Stimulated activated CD4-positive, alpha-beta T cell treated with anti-CD3 and anti-CD28 coated beads, Interleukin-4, amount 100 ng/mL, for 4 hours (primary cell): ENCODE results near the gene SYNE1.

Experiments
- DNase-seq, 2 experiments: peaks; one replicate each; pipeline ENCODE4 v3.0.0-alpha.2; 2020

The SYNE1 gene

GRCh38 chr6:152420696-152421095, 216.5 kb downstream of the SYNE1 start:
- no peak for DNase-seq

- no peak for DNase-seq
These were observed 218.6 kb downstream of the SYNE1 start for GRCh38 chr6:152418551-152418950.

- no peak for DNase-seq
These were observed 220.5 kb downstream of the SYNE1 start for GRCh38 chr6:152416652-152417051.

GRCh38 chr6:152404936-152405595, 232.1 kb downstream of the SYNE1 start:
- no peak for DNase-seq

GRCh38 chr6:152404086-152404857, 232.9 kb downstream of the SYNE1 start:
- no peak for DNase-seq

- DNase-seq: no peak
These were observed 234.4 kb downstream of the SYNE1 start for GRCh38 chr6:152402791-152403190.

- DNase-seq: no peak
These were observed 235.2 kb downstream of the SYNE1 start for GRCh38 chr6:152401978-152402377.

GRCh38 chr6:152399399-152399798, 237.8 kb downstream of the SYNE1 start:
- no peak for DNase-seq

GRCh38 chr6:152398993-152399392, 238.2 kb downstream of the SYNE1 start:
- no peak for DNase-seq

- DNase-seq: no peak
These were observed 238.8 kb downstream of the SYNE1 start for GRCh38 chr6:152398316-152398715.

GRCh38 chr6:152394303-152394702, 242.9 kb downstream of the SYNE1 start:
- DNase-seq: no peak

- no peak for DNase-seq
These were observed 245.8 kb downstream of the SYNE1 start for GRCh38 chr6:152391179-152391880.

- DNase-seq: no peak
These were observed 250.1 kb downstream of the SYNE1 start for GRCh38 chr6:152387091-152387490.

GRCh38 chr6:152386131-152386530, 251.0 kb downstream of the SYNE1 start:
- no peak for DNase-seq

- no peak for DNase-seq
These were observed 255.9 kb downstream of the SYNE1 start for GRCh38 chr6:152380993-152381898.

- no peak for DNase-seq
These were observed 256.8 kb downstream of the SYNE1 start for GRCh38 chr6:152380351-152380767.

- DNase-seq: no peak
These were observed 257.7 kb downstream of the SYNE1 start for GRCh38 chr6:152379423-152379822.

- no peak for DNase-seq
These were observed 259.0 kb downstream of the SYNE1 start for GRCh38 chr6:152378169-152378568.

- DNase-seq: no peak
These were observed 262.0 kb downstream of the SYNE1 start for GRCh38 chr6:152375197-152375596.

GRCh38 chr6:152372945-152373344, 264.2 kb downstream of the SYNE1 start:
- DNase-seq: no peak

GRCh38 chr6:152371775-152372174, 265.4 kb downstream of the SYNE1 start:
- DNase-seq: no peak

GRCh38 chr6:152368751-152369624, 268.2 kb downstream of the SYNE1 start:
- no peak for DNase-seq
